CD14-positive monocyte (primary cell): ENCODE measurements around the gene OR2T1. TPM values are rescaled to one million over a fixed set of nuclear protein-coding genes. Genes with fewer than 3 reads are reported as not detected.
"Not testable (repeated sequence)": the region's sequence is repeated elsewhere in the genome, so short reads cannot be mapped to it uniquely, and the experiment has no call there.

Experiments
- DNase-seq, 3 donors: peaks; one replicate each; pipeline ENCODE4 v3.0.0-alpha.2; 2011 to 2022
- H2AFZ ChIP-seq: 2 replicates; pipeline ENCODE4 v1.6.0; 2012; ENCODE audit warnings: mild to moderate bottlenecking, low read depth, low read length, inconsistent platforms; ENCODE audit not compliant: insufficient read depth, poor library complexity, severe bottlenecking
- H3K27ac ChIP-seq, 2 donors: 1 replicate in 1 of 2; 2 replicates in 1 of 2; pipeline ENCODE4 v1.5.1; 2012 to 2013; ENCODE audit warnings: low read length in 2 of 2, control low read depth in 1 of 2, inconsistent platforms in 1 of 2, low read depth in 1 of 2, mild to moderate bottlenecking in 1 of 2
- H3K27me3 ChIP-seq, 2 donors: one replicate each; pipeline versions ENCODE4 v1.6.0 to v1.6.1; 2011 to 2013; ENCODE audit warnings: low read length in 2 of 2; ENCODE audit not compliant: control insufficient read depth in 2 of 2, insufficient read depth in 2 of 2
- H3K36me3 ChIP-seq, 2 donors: replicated peaks in 1 of 2; 1 replicate in 1 of 2; 2 replicates in 1 of 2; pipeline versions ENCODE4 v1.5.1 to v1.6.1; 2012 to 2013; ENCODE audit warnings: low read length in 2 of 2, control low read depth in 1 of 2, inconsistent platforms in 1 of 2, mild to moderate bottlenecking in 1 of 2; ENCODE audit not compliant: insufficient read depth in 2 of 2, control insufficient read depth in 1 of 2
- H3K4me1 ChIP-seq, 2 donors: 1 replicate in 1 of 2; 2 replicates in 1 of 2; pipeline versions ENCODE4 v1.5.1 to v1.6.1; 2012 to 2013; ENCODE audit warnings: low read length in 2 of 2, control low read depth in 1 of 2, inconsistent platforms in 1 of 2, mild to moderate bottlenecking in 1 of 2, moderate library complexity in 1 of 2; ENCODE audit not compliant: insufficient read depth in 2 of 2, control insufficient read depth in 1 of 2
- H3K4me2 ChIP-seq: replicated peaks from 2 replicates; pipeline ENCODE3; 2012; ENCODE audit warnings: low read length, moderate library complexity, mild to moderate bottlenecking; ENCODE audit not compliant: poor library complexity, severe bottlenecking; ENCODE audit errors: extremely low read depth
- H3K4me3 ChIP-seq, 3 experiments: fragments of 200-600 bp in 1 of 3; sonication (generic) in 1 of 3; replicated peaks in 1 of 3; 1 replicate in 2 of 3; 2 replicates in 1 of 3; pipeline ENCODE4 v1.5.1; 2011 to 2013; ENCODE audit warnings: low read length in 3 of 3, mild to moderate bottlenecking in 3 of 3, control low read depth in 2 of 3, low read depth in 2 of 3, inconsistent platforms in 1 of 3, moderate library complexity in 1 of 3
- H3K79me2 ChIP-seq: 2 replicates; pipeline ENCODE4 v1.6.0; 2012; ENCODE audit warnings: mild to moderate bottlenecking, control low read depth, inconsistent platforms, low read length, moderate library complexity; ENCODE audit not compliant: insufficient read depth
- H3K9ac ChIP-seq: 2 replicates; pipeline ENCODE4 v1.6.0; 2017; ENCODE audit warnings: low read length, mild to moderate bottlenecking; ENCODE audit not compliant: insufficient read depth, poor library complexity, severe bottlenecking
- H3K9me3 ChIP-seq, 2 donors: replicated peaks in 1 of 2; 1 replicate in 1 of 2; 2 replicates in 1 of 2; pipeline versions ENCODE4 v1.5.1 to v1.6.1; 2012 to 2013; ENCODE audit warnings: low read length in 2 of 2, control low read depth in 1 of 2; ENCODE audit not compliant: control insufficient read depth in 1 of 2, insufficient read depth in 1 of 2
- H4K20me1 ChIP-seq: 2 replicates; pipeline ENCODE4 v1.6.0; 2012; ENCODE audit warnings: mild to moderate bottlenecking, low read length, control low read depth, moderate library complexity; ENCODE audit not compliant: insufficient read depth
- H3K27ac Mint-ChIP-seq, 7 donors: one replicate each; pipeline ENCODE4 v1.8.0; 2020; ENCODE audit warnings: mild to moderate bottlenecking in 7 of 7, mixed read lengths in 7 of 7, moderate library complexity in 6 of 7, inconsistent platforms in 2 of 7
- H3K27me3 Mint-ChIP-seq, 3 donors: one replicate each; pipeline ENCODE4 v1.8.0; 2021 to 2022; ENCODE audit warnings: low read depth in 3 of 3, mild to moderate bottlenecking in 3 of 3, mixed read lengths in 3 of 3, moderate library complexity in 3 of 3, inconsistent platforms in 1 of 3
- H3K36me3 Mint-ChIP-seq, 2 donors: one replicate each; pipeline ENCODE4 v1.8.0; 2020; ENCODE audit warnings: mixed read lengths in 2 of 2, inconsistent platforms in 1 of 2, mild to moderate bottlenecking in 1 of 2
- H3K4me1 Mint-ChIP-seq: one replicate; pipeline ENCODE4 v1.8.0; 2020; ENCODE audit warnings: mild to moderate bottlenecking, mixed read lengths
- H3K4me3 Mint-ChIP-seq, 2 donors: one replicate each; pipeline ENCODE4 v1.8.0; 2020; ENCODE audit warnings: mild to moderate bottlenecking in 2 of 2, mixed read lengths in 2 of 2, moderate library complexity in 1 of 2
- H3K9me3 Mint-ChIP-seq, 7 donors: one replicate each; pipeline ENCODE4 v1.8.0; 2020 to 2022; ENCODE audit warnings: mixed read lengths in 7 of 7, mild to moderate bottlenecking in 6 of 7, moderate library complexity in 6 of 7, inconsistent platforms in 2 of 7
- WGBS: methylation state at CpG from one replicate; pipeline ENCODE4 v1.1.5; 2013; ENCODE audit warnings: missing lambda C conversion rate; ENCODE audit not compliant: insufficient coverage; 5-methylcytosine and 5-hydroxymethylcytosine counted together
- intact Hi-C, 2 donors: fragments of 100-400 bp; cut with micrococcal nuclease; formaldehyde crosslinking; loops; one replicate each; pipeline versions ENCODE4 v1.15.0 to v1.15.1; 2023
- polyA plus RNA-seq, 3 donors: library from polyadenylated mRNA; depleted of rRNA in 1 of 3; unstranded in 2 of 3; stranded (reverse) in 1 of 3; fragments of 300-500 nt in 2 of 3; fragments of >200 nt in 1 of 3; fragmentation: Illumina TruSeq in 2 of 3; gene quantifications; 1 replicate in 2 of 3; 2 replicates in 1 of 3; pipeline ENCODE4 v1.2.3, GENCODE V29; 2012 to 2021

Gene OR2T1
- polyA plus RNA-seq, 3 donors, result not detected

GRCh38 chr1:248428192-248428533 lies 25.3 kb downstream of the OR2T1 start:
- H2AFZ ChIP-seq, H3K4me2 ChIP-seq, H3K27ac ChIP-seq, DNase-seq, H3K9me3 ChIP-seq, H3K79me2 ChIP-seq, intact Hi-C loops, H3K9ac ChIP-seq, H4K20me1 ChIP-seq, H3K4me3 ChIP-seq, H3K27me3 ChIP-seq, H3K4me3 Mint-ChIP-seq, H3K36me3 Mint-ChIP-seq, H3K36me3 ChIP-seq, H3K4me1 ChIP-seq, H3K4me1 Mint-ChIP-seq, H3K27me3 Mint-ChIP-seq: not testable (repeated sequence)
- Mint-ChIP-seq H3K27ac (peak overlapping the region in 1 of 7 donors; percentile 3), H3K9me3 (peaks cover 2 to 12% (median 3%) of the 10 kb centered on the region in 7 donors)
- WGBS, result no CpG with 5 or more reads among the region's 3 CpGs

GRCh38 chr1:248431683-248432082 lies 28.8 kb downstream of the OR2T1 start:
- no CpG with 5 or more reads among the region's 11 CpGs for WGBS
- H3K27ac ChIP-seq, intact Hi-C loops: not testable (repeated sequence)

GRCh38 chr1:248432201-248432600 lies 29.4 kb downstream of the OR2T1 start:
- not testable (repeated sequence) for H2AFZ ChIP-seq, H3K27ac ChIP-seq
- WGBS, result no CpG with 5 or more reads among the region's 4 CpGs

More at GRCh38 chr1:248431683-248432082, 28.8 kb downstream of the OR2T1 start:
- not testable (repeated sequence) for H4K20me1 ChIP-seq, H3K4me3 ChIP-seq, DNase-seq, H3K79me2 ChIP-seq, H3K4me3 Mint-ChIP-seq, H3K9me3 Mint-ChIP-seq, H3K4me1 Mint-ChIP-seq, H3K27ac Mint-ChIP-seq, H3K27me3 ChIP-seq, H3K9me3 ChIP-seq, H2AFZ ChIP-seq, H3K36me3 ChIP-seq, H3K4me2 ChIP-seq, H3K9ac ChIP-seq, H3K36me3 Mint-ChIP-seq, H3K27me3 Mint-ChIP-seq, H3K4me1 ChIP-seq

GRCh38 chr1:248433811-248434415 lies 31.1 kb downstream of the OR2T1 start:
- H2AFZ ChIP-seq, H3K4me1 Mint-ChIP-seq, H3K4me3 ChIP-seq, H3K9me3 Mint-ChIP-seq, H3K36me3 ChIP-seq, H3K4me2 ChIP-seq, H3K27me3 ChIP-seq, intact Hi-C loops, H3K4me1 ChIP-seq, H3K9me3 ChIP-seq, H3K36me3 Mint-ChIP-seq, DNase-seq, H3K4me3 Mint-ChIP-seq, H3K27ac ChIP-seq, H3K79me2 ChIP-seq, H3K27ac Mint-ChIP-seq, H3K9ac ChIP-seq, H3K27me3 Mint-ChIP-seq, H4K20me1 ChIP-seq: not testable (repeated sequence)
- 93% methylated on average over 10 of the region's 38 CpGs for WGBS

More at GRCh38 chr1:248432201-248432600, 29.4 kb downstream of the OR2T1 start:
- H3K4me1 ChIP-seq, H3K27me3 ChIP-seq, H3K36me3 ChIP-seq, H4K20me1 ChIP-seq, H3K27ac Mint-ChIP-seq, H3K27me3 Mint-ChIP-seq, H3K4me3 ChIP-seq, H3K9me3 Mint-ChIP-seq, DNase-seq, H3K9me3 ChIP-seq, H3K36me3 Mint-ChIP-seq, intact Hi-C loops, H3K79me2 ChIP-seq, H3K4me2 ChIP-seq, H3K9ac ChIP-seq, H3K4me1 Mint-ChIP-seq, H3K4me3 Mint-ChIP-seq: not testable (repeated sequence)
